DOHH2 (cell line): ENCODE data around the gene ENDOD1.

Source experiments
- H3F3A ChIP-seq: fragments of 200-600 bp; sonication (generic), shearing (Covaris generic); 2 replicates; pipeline ENCODE4 v1.6.0; 2016; ENCODE audit warnings: antibody characterized with exemption, mild to moderate bottlenecking; ENCODE audit not compliant: control insufficient read depth, insufficient read depth
- H3K27ac ChIP-seq: fragments of 200-600 bp; sonication (generic); 2 replicates; pipeline ENCODE4 v1.5.1; 2014; ENCODE audit warnings: low read depth, mild to moderate bottlenecking, low read length, moderate library complexity
- H3K27me3 ChIP-seq: fragments of 200-600 bp; sonication (generic); 2 replicates; pipeline ENCODE4 v1.6.1; 2014; ENCODE audit warnings: mild to moderate bottlenecking, low read length, mixed read lengths; ENCODE audit not compliant: control insufficient read depth
- H3K36me3 ChIP-seq: fragments of 200-600 bp; sonication (generic); 2 replicates; pipeline ENCODE4 v1.6.1; 2014; ENCODE audit warnings: mild to moderate bottlenecking, low read length, moderate library complexity, mixed read lengths; ENCODE audit not compliant: control insufficient read depth
- H3K4me1 ChIP-seq: fragments of 200-600 bp; sonication (generic); 2 replicates; pipeline ENCODE4 v1.6.1; 2014; ENCODE audit warnings: mild to moderate bottlenecking, low read length, mixed read lengths; ENCODE audit not compliant: control insufficient read depth
- H3K4me2 ChIP-seq: fragments of 200-600 bp; sonication (generic); 2 replicates; pipeline ENCODE4 v1.6.0; 2014; ENCODE audit warnings: mild to moderate bottlenecking, low read length, moderate library complexity
- H3K4me3 ChIP-seq: fragments of 200-600 bp; sonication (generic); 2 replicates; pipeline ENCODE4 v1.5.1; 2014; ENCODE audit warnings: mild to moderate bottlenecking, low read length, mixed read lengths
- H3K79me2 ChIP-seq: fragments of 200-600 bp; sonication (generic); 2 replicates; pipeline ENCODE4 v1.6.1; 2014; ENCODE audit warnings: mild to moderate bottlenecking, low read length, mixed read lengths; ENCODE audit not compliant: control insufficient read depth
- H3K9me2 ChIP-seq: fragments of 200-600 bp; sonication (generic); replicated peaks from 2 replicates; pipeline ENCODE4 v1.6.1; 2014; ENCODE audit warnings: mild to moderate bottlenecking, low read length, mixed read lengths; ENCODE audit not compliant: control insufficient read depth
- H3K9me3 ChIP-seq: fragments of 200-600 bp; sonication (generic); 2 replicates; pipeline ENCODE4 v1.6.1; 2014; ENCODE audit warnings: antibody characterized with exemption, low read length, mixed read lengths; ENCODE audit not compliant: control insufficient read depth, insufficient read depth
- H4K20me1 ChIP-seq: fragments of 200-600 bp; sonication (generic); 2 replicates; pipeline ENCODE4 v1.6.0; 2014; ENCODE audit warnings: low read depth, mild to moderate bottlenecking, antibody characterized with exemption, low read length, moderate library complexity; ENCODE audit not compliant: control insufficient read depth, insufficient read depth
- CTCF ChIP-seq: fragments of 200-600 bp; sonication (generic); IDR thresholded peaks from one replicate; pipeline ENCODE4 v1.5.1; 2014; ENCODE audit warnings: antibody characterized with exemption, mild to moderate bottlenecking, low read depth, low read length; ENCODE audit not compliant: poor library complexity, severe bottlenecking
- EZH2phosphoT487 ChIP-seq: fragments of 200-600 bp; sonication (generic); IDR thresholded peaks from 2 replicates; pipeline ENCODE4 v1.6.1; 2017; ENCODE audit warnings: borderline replicate concordance, mild to moderate bottlenecking, antibody characterized with exemption, low read length, moderate library complexity, mixed read lengths

ENDOD1 gene

GRCh38 chr11:95153857-95154246 lies 64.2 kb downstream of the ENDOD1 start:
- H3K9me2 ChIP-seq = no peaks in the 10 kb centered on the region
- H3K4me1 ChIP-seq = peaks cover 50% of the 10 kb centered on the region
- peak overlapping the region; percentile 50 for H3K4me3 ChIP-seq
- H3K9me3 ChIP-seq = no peaks in the 10 kb centered on the region
- H3K27ac ChIP-seq = no peak overlapping the region
- H3K36me3 ChIP-seq = no peaks in the 10 kb centered on the region
- peak overlapping the region; percentile 58 for H3K4me2 ChIP-seq
- H3K27me3 ChIP-seq = no peaks in the 10 kb centered on the region
- no peaks in the 10 kb centered on the region for H3F3A ChIP-seq
- TF ChIP-seq EZH2phosphoT487 (no peak), CTCF (no peak)
- no peaks in the 10 kb centered on the region for H4K20me1 ChIP-seq
- no peaks in the 10 kb centered on the region for H3K79me2 ChIP-seq

- peaks cover 46% of the 10 kb centered on the region for H3K4me1 ChIP-seq
- no peaks in the 10 kb centered on the region for H4K20me1 ChIP-seq
- no peak overlapping the region for H3K4me3 ChIP-seq
- no peaks in the 10 kb centered on the region for H3K36me3 ChIP-seq
- peak; percentile 61 for TF ChIP-seq CTCF
- TF ChIP-seq EZH2phosphoT487 = no peak
- H3K79me2 ChIP-seq = no peaks in the 10 kb centered on the region
- H3K27ac ChIP-seq = no peak overlapping the region
- no peaks in the 10 kb centered on the region for H3F3A ChIP-seq
- H3K4me2 ChIP-seq = peak overlapping the region; percentile 58
- no peaks in the 10 kb centered on the region for H3K9me3 ChIP-seq
- H3K27me3 ChIP-seq = no peaks in the 10 kb centered on the region
- no peaks in the 10 kb centered on the region for H3K9me2 ChIP-seq
Observed at GRCh38 chr11:95154514-95154913, 64.9 kb downstream of the ENDOD1 start.

GRCh38 chr11:95155385-95155784 lies 65.7 kb downstream of the ENDOD1 start:
- Histone ChIP-seq H3F3A (no peaks in the 10 kb centered on the region), H3K27me3 (no peaks in the 10 kb centered on the region), H3K9me3 (no peaks in the 10 kb centered on the region), H3K27ac (no peak overlapping the region), H3K79me2 (no peaks in the 10 kb centered on the region), H3K36me3 (no peaks in the 10 kb centered on the region), H3K4me1 (peaks cover 40% of the 10 kb centered on the region), H3K4me3 (no peak overlapping the region), H3K9me2 (no peaks in the 10 kb centered on the region), H4K20me1 (no peaks in the 10 kb centered on the region), H3K4me2 (no peak overlapping the region)
- no peak for TF ChIP-seq EZH2phosphoT487
- no peak for TF ChIP-seq CTCF

GRCh38 chr11:95156133-95156721 lies 66.6 kb downstream of the ENDOD1 start:
- no peaks in the 10 kb centered on the region for H3F3A ChIP-seq
- H3K4me1 ChIP-seq = peaks cover 32% of the 10 kb centered on the region
- H3K4me2 ChIP-seq = no peak overlapping the region
- H3K9me3 ChIP-seq = no peaks in the 10 kb centered on the region
- H3K36me3 ChIP-seq = no peaks in the 10 kb centered on the region
- no peak overlapping the region for H3K27ac ChIP-seq
- no peak overlapping the region for H3K4me3 ChIP-seq
- TF ChIP-seq EZH2phosphoT487 (no peak), CTCF (no peak)
- no peaks in the 10 kb centered on the region for H4K20me1 ChIP-seq
- H3K27me3 ChIP-seq = no peaks in the 10 kb centered on the region
- H3K79me2 ChIP-seq = no peaks in the 10 kb centered on the region
- H3K9me2 ChIP-seq = no peaks in the 10 kb centered on the region
